NCI-H1417 treated with DMSO at 0.1 percent for 48 hours (cell line): Measurements from ENCODE around the gene NCKAP5.

Source experiments
- DNase-seq: peaks from one replicate; lab custom pipeline; 2025; lab: John Stamatoyannopoulos, UW

The NCKAP5 gene

DNA sequence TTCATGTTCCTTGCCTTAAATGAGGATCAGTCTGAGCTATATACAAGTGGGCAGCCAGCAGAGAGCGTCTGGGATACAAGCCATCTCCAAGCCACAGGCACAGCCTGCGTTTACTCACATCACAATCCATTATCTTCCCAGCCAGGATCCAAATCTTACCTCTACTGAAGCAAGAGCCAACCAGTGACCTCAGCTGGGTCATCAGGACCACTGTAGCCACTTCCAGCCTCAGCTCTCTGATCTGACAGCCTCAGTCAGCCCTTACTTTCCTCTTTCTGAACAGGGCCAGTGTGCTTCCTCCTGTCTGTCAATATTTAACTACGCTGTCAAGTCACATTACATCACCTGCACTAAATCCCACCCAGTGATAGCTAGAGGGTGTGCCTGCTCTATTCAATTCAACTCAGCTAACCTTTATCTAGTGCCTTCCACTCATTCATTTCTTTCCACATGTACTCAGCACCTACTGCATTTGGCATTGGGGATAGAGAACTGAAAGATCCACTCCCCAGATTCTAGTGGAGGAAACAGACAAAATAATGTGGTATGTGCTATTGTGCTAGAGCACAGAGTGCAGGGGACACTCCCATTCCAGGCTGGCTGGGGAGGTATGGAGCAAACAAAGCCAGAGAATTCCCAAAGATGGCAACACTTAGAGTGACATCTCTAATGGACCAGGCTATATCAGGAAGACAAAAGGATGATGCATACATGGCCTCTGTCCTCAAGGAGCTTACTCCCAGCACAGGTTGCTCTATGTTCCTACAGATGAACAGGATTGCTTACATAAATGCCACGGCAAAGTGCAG lies 146.5 kb downstream of the NCKAP5 start:
- DNase-seq = peak; percentile 1

DNA sequence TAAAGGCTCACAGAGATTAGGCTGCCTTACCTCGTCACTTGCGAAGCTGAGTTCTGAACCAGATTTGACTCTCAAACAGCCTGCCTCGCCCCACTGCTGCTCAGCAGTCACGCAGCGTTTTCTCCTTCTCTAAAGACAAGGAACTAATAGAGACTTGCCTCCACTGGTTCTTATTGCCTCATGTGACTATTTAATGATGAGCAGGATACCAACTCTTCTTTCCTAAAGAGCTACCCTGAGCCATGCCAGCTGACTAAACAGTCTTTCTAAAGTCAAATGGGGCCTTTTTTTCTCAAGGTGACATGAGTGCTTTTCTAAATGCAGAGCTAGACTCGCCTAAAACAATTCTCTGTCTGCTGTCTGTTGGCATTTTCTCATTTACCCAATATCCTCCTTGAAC lies 147.5 kb downstream of the NCKAP5 start:
- no peak for DNase-seq

DNA sequence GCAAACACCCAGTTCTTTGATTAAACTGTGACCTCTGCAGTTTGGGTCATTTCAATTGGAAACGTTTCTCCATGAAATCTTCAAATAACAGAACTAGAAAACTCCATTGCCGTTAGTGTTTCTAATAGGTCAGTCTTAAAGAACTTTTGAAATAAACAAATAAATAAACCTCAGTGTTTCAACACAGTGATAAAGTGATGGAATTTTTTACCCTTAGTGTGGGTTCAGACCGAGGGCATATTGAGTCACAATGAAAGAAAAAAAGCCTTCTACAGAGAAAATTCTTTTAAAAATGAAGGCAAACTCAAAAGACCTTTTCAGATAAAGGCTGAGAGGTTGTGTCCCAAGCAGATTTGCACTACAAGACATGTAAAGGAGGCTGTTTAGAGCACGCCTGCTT lies 149.6 kb downstream of the NCKAP5 start:
- no peak for DNase-seq

DNA sequence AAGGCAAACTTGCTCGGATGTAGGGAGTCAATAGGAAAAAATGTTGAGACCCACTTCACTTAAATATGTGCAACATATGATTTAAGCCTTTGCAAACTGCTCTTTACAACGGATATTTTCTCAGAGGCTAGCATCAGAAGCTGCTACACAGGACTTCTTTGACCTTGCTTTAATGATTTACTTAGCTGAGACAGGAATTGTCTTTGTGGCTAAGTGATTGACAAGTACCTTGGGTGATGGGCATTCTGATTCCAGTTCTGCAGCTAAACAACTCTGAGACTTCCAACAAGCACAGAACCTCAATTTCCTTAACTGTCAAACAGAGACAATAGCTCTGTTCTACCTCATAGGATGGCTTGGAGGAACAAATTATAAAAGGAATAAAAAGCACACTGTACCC lies 150.2 kb downstream of the NCKAP5 start:
- DNase-seq = no peak

DNA sequence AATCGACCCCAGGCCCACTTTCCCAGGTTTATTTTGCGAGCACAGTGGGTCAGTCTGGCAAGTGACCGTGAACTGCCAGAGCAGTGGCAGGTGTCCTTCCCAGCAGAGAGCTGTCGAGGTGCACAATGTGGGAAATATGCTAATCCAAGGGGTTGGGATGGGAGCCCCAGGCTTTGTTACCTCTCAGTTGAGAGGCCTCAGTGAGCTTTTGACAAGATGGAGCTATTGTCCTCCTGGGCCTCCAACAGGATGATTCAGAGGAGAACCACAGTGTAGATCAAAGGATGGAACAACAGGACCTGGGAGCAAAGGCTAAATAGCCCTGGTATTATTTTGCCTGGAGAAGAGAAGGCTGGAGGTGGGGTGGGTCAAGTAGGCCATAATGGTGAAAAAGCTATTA lies 150.8 kb downstream of the NCKAP5 start:
- DNase-seq = no peak

DNA sequence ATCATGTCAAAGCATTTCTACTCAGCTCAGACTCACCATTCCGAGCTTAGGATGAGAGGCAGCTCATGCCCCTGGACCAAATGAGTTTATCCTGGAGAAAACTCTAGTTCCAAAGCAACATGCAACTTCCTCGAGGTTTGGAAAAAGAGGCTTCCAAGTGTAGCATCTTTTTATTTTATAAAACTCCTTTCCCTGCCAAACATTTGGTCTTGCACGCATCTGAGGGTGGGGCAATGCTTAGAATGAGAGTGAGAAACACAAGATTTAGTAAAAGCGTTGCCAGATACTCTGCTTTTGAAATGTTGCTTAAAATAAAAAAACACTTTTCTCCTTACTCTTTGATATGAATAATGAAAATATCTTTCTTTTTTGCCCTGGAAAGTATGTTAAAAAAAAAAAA lies 151.5 kb downstream of the NCKAP5 start:
- no peak for DNase-seq

DNA sequence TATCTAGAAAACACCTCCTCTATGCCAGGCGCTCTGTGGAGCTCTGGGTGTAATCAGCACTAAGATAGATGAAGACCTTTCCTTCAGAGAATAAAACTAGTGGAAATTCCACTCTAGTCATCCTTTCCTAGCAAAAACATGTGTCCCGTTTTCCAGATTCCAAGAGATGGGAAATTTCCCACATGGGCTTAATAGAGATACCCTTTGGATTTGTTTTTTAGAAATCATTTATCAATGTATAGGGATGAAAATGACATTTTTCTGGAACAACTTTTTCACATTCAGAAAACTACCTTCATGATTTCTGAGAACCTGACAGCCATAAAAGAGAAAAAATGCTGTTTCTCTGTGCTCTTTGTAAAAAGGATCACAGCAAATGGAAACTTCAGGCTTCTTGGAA lies 152.1 kb downstream of the NCKAP5 start:
- no peak for DNase-seq

DNA sequence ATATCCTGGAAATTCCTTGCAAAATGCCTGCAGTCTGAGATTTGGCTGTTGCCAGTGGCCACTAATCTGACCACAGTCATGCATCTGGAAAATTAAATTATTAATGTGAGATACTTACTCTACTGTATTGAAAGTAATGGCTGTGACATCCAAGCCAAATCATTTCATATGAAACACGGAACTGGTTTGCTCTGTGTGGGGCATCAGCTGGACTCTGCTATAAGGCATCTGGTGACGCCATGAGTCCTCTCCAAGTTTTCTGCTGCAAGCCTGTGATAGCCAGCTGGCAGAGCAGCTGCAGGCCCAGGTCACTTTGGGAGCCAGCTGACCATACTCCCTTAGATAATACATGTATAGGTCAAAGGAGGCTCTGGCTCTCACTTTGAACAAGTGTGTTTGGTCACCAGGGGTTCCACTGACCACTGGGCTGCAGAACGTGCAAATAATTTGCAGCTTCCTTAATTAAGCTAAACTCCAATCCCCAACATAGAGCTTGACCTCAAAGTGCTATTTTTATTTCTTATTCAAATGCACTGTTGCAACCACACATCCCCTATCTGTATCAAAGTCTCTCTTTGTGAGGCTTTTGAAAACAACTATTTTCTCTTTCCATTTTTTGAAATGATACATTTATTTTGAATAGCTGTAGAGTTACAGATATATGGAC lies 152.9 kb downstream of the NCKAP5 start:
- no peak for DNase-seq

DNA sequence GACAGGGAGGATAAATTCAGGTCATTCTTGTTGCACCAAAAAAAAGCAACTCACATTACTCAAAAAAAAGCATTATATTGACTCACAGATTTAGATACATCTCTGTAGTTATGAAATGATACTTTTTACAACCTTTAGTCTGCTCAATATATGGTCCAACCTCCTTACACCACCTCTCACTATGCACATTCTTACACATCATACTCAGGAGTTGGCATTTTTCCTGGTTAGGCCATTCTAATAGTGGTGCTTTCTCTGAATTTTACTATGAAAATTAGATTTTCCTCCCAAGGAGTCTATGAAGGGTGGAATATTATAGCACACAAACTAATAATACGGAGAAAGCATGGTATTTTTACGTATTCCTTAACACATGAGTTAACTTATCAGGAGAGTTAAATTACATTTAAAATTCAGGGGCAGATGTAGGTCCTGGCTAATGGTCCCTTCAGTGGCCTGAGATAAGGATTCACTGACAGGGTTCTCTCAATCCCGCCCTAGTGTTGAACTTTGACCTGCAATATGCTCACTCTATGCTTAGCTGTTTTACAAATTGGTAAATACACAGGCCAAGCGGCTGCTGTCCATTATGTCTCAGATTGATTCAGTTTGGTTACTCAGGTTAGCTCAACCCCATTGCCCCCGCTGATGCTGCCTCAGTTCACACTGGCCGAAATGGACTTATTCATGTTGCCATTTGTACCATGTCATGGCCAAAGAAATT lies 153.6 kb downstream of the NCKAP5 start:
- DNase-seq = no peak

DNA sequence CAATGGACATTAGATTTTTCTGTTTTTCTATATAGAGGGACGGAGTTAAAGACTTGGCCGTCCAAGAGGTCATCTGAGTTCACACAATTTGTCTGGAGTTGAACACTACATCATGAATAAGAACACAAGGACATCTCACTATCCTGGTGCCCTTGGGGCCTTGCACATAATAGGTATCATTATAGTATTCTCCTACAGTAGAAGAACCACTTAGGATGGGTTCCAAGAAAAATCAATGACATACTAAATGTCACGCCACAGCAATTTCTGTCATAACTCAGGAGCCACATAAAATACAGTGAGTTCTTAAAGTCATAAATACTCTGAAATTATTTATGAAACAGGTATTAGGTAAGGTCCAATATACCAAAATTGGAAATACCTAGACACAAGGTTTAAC lies 154.4 kb downstream of the NCKAP5 start:
- no peak for DNase-seq

DNA sequence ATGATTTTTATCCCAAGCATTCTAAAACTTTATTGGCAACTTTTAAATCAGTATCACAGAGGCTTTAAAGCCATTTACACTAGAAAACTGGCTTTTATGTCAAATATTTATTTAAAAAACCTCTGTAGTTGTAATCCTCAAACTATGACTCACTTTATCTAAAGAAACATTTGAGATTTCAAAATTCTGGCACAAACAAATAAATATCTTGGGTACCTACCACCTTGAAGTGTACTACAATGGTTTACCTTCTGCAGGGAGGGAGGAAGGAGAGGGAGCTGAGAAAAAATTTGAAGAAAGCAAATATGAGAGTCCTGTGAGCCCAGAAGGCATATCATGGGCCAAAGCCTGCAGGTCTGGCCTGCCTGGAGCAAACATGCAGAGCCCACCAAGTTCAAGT lies 155.6 kb downstream of the NCKAP5 start:
- DNase-seq = no peak

DNA sequence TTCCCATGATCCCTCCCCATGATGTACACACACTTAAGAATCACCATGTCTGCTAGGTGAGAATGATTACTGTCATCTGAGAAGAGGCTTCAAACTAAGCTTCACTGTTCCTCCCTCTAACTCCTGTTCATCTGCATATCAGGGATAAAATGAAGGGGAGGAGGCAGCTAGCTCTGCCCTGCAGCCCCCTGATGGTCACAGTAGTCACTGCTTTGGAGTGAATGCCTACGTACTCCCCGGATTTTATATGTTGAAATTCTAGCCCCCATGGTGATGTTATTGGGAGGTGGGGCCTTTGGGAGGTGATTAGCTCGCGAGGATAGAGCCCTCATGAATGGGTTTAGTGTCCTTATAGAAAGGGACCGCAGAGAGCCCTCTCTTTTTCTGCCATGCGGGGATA lies 156.4 kb downstream of the NCKAP5 start:
- no peak for DNase-seq

DNA sequence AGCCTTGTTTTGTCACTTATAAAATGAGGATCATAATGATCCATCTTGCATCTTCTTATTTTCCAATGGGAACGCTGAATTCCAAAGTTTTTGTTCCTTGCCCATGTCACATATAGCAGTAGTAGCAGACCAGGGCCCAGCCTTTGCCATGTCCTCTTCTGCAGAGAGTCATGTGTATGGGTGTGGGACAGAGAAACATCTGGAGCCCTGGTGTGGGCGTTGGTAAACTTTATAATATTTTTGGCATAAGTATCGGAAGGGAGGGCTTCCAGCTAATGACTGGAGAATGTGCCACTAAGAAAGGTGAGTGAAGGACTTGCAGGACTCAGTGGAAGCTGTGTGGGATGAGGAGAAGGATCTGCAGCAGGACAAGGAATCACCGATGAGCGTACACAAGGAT lies 157.2 kb downstream of the NCKAP5 start:
- DNase-seq = no peak

DNA sequence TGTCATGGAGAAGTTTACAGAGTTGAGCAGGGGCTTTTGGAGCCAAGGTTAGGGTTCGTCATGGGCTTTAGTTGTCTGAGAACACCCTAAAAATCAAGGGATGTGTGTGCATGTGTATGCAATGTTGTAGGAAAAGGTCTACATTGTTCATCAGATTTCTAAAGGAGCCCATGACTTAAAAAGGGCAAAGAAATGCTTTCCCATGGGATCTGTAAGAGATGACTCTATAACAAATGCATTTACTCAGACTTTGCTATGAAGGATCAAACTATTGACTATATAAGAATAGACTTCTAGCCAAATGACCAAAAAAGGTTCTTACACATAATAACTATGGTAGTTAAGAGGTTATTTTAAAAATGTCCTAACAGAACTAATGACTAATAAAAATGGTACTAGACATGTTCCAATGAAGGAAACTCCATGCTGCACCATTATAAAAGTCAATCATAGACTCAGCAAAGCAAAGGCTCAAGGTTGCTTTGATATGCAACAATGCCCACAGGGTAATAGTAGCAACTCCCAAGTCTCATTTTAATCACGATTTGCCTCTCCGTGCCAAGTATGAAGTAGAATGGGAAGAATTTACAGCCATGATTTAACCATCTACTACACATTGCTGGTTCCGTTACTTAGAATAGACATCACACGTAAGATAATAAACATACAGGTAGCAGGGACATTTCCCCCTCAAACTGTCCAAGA lies 158.5 kb downstream of the NCKAP5 start:
- no peak for DNase-seq

DNA sequence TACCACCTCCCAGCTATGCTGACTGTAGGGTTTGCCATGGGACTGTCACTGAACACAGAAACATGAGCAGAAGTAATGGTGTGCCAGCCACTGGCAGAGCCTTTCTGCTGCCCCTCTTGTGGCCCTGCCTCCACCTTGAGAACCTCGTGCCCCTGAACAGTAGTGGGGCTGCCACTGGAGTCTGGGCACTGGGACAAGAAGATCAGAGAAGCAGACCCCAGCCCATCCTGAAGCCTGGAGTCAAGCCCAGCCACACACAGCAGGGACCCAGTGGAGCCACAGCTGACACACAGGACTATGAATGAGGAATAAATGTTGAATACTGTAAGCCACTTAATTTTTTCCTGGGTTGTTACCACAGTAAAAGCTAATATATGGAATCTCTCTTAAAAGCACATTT lies 159.6 kb downstream of the NCKAP5 start:
- DNase-seq = no peak

DNA sequence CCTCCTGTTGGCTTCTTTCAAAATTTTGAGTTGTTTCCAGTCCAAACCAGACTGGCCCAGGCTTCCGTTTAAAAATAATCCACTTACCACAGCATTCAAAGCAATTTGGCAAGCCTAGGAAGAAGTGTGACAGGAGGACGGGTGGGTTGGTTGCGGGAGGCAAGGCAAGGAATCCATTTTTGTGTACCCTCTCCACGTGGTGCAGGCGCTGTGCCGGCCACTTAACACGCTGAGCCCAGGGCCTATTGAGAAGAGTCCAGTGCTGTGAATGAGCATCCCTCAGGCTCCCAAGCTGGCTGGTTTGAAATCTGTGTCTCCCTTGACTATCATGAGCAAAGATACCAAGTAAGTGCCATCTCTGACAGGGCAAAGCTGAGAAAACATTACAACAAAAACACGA lies 160.9 kb downstream of the NCKAP5 start:
- DNase-seq = no peak

DNA sequence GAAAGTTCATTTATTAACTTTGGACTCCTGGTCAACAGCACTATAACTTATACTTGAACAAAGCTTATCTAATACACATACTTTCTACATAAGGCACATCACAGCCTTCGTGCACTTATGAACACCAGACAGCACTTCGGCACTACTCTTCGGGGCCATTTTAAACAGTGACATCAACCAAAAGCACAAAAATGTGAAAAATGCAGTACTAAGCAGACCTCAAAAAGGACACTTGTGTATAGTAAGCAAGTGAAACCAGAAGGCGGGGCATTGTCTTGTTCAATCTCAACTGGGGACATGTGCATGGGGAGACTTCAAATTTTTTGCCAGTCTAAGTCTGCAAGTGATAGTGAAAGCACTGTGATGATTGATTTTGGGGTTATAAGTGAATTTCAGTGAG lies 163.0 kb downstream of the NCKAP5 start:
- no peak for DNase-seq

DNA sequence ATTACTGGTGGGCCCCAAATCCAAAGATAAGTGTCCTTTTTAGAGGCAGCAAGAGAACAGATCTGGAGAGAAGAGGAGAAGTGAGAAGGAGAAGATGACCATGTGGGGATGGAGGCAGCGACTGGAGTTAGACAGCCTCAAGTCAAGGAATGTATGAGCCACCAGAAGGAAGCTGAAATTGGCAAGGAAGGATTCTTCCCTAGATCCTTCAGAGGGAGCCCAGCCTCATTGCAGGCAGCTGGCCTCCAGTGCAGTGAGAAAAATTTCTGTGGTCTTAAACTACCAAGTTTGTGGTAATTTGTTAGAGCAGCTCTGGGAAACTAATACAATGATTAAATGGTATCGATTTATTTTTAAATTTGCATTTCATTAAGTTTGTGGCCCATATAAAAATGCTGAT lies 167.9 kb downstream of the NCKAP5 start:
- DNase-seq = no peak

DNA sequence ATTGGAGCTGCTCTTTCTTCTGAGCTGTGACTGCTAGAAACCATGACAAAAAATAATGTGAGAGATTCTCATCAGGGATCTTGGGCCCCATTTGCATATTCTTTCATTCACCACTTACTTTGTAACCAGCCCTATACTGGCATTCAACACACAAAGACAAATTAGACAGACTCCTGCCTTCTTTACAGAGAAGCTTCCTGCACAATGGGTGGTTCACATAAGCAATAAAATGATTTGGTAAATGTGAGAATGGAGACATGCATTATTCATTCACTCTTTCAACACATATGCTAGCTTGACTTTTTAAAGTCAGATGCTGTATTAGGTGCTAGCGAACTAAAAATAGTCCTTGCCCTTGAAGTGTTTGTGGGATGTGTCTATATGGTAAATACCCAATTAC lies 174.4 kb downstream of the NCKAP5 start:
- no peak for DNase-seq

DNA sequence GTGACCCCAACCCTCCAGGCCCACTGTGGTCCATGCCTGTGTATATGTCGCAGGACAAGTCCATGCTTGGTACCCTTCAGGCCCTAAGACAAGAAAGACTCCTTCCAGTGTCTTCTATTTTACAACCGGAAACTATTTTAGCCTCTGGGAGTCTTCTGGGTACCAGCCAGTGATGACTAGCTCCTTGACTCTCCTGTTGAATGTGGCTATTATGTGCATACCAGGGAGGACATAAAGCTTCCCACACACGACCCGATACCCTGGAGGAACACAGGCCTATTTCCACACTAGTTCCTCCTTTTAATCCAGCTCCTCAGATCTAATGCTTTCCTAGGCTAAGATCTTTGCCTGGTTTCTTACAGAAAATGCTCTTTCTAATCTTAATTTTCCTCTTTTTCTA lies 178.1 kb downstream of the NCKAP5 start:
- no peak for DNase-seq

DNA sequence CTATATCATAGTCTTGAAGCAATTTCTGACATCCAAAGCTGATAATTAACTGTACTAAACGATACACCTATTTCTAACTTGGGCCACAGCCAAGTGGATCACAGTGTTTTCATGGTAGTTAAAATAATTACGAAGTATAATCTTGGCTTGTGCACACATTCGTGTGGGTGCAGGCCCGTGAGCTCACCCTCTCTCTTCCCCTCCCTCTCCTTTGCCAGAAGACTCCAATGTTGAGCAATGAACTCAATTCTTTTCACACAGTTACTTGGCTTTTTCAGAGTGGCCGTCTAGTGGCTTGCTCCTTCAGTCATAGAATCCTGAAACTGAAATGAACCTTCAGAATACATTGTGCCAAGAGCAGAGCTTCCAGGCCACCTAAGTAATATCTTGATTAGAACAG lies 178.7 kb downstream of the NCKAP5 start:
- no peak for DNase-seq

DNA sequence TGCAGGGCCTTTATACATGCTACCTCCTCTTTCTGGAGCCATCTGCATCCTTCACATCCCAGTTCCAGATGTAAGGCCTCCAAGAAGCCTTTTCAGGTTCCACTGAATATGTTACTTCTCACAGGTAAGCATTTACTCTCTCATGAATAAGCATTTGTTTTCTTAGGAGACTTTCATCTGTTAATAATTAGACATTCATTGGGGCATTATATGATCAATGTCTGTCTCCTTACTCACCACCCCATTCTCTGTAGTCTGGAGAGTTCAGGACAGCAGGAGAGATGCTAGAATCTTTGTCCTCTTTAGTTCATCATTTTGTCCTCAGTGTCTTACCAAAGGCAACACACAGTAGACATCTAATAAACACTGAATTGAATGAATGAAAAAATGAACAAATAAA lies 185.7 kb downstream of the NCKAP5 start:
- DNase-seq = no peak

DNA sequence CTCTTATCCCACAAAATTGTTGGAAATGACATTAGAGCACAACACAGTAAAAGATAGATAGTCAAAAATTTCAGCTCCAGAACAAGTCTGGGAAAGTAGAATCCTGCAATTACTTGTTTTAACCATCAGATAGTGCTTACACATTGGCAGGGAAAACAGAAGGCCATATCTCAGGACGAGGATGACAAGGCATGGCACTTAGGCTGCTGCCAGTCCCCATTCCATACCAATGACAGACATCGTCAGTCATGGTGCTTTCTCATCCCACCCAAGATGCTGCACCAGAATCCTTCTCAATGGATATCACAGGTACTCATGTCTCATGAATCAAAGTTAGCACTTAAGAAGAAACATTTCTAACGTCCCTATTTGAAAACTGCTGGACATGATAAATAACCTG lies 187.3 kb downstream of the NCKAP5 start:
- DNase-seq = no peak
